NOMO-1 (cell line): ENCODE data around the gene ODAD3.
A peak's percentile ranks its signal among the peaks of the same experiment; 100 is the strongest.
"Not testable (repeated sequence)": the region's sequence is repeated elsewhere in the genome, so short reads cannot be mapped to it uniquely, and the experiment has no call there.

Experiments used
- DNase-seq, 2 experiments: peaks; one replicate each; lab custom pipeline; 2025; ENCODE audit not compliant: unreplicated experiment in 2 of 2; lab: John Stamatoyannopoulos, UW

ODAD3 gene

DNA sequence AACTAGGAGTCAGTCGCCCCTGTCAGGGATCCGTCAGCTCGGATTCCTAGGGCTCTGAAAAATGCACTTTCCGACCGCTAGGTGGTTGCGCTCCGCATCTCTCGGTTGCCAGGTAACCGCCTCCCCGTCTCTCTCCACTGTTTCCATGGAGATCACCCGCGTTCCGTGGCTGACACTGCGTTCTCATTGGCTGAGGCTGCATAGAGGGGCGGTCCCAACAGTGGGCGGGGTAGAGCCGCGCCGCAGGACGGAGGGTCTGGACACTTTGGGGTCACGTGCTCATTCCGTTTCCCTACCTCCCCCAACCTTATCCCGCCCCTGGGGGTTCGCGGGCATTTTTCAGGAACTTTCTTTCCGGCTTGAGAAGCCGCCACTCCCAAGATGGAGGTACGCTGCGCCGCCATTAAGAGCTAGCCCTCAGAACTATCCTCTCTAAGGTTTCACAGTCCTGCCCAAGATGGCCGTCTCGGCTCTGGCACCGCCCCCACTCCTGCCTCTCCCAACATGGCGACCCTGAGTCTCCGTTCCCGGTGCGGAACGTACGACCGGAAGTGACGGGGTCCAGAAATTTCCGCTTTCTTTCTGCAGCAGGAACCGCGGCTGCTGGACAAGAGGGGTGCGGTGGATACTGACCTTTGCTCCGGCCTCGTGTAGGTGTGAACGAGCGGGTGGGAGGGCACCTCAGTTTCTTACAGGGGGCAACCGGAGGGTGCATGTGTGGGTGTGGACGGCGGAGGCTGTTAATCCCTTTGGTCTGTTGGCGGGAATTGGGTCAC is at the start of gene ODAD3, which contains the start of gene PRKCSH:
ODAD3 (minus strand) TSS at position 65 of the 776 bp plus-strand sequence. CDS start 105 bp downstream, outside the sequence.
PRKCSH (plus strand) TSS at position 579 of the 776 bp plus-strand sequence. CDS start 483 bp downstream, outside the sequence.
- DNase-seq = peak; percentile 99 to 100

DNA sequence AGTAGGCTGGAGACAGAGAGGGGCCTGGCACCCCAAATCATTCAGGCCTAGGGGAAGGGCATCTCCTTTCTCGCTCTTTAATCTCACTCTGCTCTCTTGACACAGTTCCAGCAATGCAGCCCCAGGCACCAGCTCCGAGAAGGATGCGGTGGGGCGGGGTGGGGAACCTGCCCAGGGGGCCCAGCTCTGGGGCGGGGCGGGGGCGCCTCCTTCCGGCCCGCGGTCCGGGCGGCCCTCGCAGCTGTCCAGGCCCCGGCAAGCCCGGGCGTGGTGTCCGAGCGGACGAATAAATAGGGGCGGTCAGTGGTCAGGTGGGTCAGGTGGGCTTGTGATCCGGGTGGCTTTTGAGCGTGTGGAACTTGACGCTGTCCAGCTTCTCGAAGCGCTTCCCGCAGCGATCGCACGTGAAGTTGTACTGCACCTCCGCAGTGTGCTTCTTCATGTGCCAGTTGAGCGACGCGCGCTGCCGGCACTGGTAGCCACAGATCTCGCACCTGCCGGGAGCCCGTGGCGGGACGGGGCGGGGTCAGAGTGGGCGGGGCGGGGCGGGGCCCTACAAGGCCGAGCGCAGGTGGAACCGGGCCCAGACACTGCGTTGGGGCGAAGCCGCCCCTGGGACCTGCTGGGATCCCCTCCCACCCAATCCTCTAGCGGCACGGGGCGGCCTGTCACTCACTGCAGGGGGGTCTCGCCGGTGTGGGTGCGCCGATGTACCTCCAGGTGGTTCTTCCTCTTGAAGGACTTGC is 48.6 kb upstream of the ODAD3 start:
- DNase-seq = no peak

DNA sequence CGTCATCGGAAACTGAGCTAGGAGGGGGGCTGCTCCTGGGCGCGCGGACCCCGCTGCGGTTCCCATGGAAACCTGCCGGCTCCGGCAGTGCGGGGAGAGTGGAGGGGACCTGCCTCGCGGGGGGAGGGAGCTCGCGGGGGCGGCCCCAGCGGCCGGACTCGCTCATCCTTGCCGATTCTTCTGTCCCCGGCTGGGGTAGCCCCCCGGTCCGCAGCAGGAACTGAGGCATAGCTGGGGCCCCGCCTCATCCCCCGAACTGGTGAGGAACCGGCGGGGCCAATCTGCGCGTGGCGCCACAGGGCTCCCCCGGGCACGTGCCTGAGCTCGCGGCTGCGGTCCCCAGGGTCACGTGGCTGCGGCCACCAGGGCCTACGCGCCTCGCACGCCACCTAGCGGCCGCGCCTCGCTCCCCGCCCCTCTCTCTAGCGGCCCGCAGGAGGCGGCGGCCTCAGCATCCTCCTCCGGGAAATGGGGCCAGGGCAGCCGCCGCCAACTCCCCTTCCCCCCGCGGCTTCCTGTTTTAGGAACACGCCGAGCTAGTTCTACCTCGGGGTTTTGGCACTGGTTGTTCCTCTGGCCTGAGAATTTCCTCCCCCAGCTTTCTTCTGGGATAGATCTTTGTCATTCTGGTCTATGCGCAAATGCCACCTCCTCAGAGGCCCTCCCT is 47.6 kb upstream of the ODAD3 start:
- peak; percentile 86 to 96 for DNase-seq

DNA sequence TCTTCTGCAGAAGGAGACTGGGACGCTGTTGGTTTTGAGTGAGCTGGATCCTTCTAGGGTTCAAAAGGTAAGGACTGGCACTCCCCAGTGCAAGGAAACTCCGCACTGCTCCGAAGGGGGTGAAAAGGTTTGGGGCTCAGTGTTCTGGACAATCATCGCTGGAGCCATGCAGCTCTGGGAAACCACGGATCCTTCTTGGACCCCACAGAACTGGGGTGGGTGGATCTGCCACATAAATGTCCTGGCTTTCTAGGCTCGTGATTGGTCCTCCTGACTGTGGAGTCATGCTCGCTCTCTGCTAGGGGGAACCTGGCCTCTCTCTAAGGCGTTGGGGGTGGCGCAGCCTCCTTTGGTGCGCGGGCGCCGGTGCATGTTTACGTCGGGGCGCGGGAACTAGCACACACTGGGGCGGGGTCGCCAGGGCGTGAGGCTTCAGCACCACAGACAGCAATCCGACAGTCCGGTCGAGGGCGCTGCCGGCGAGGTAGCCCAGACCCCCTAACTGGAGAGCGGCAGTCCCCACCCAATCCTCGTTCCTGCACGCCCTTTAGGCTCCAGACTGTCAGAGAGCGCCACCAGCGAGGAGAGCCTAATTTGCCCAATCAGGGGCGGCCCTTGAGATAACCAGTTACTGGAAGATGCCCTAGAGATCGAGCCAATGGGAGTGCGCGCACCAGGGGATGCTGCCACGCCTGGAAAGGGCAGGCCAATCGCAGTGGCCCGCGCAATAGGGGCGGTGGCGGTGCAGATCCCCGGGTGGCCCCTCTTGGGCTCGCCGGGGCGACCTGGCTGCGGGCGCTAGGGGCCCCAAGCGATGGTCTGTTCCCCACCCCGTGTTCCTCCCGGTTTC is 46.8 kb upstream of the ODAD3 start:
- peak; percentile 93 to 94 for DNase-seq

DNA sequence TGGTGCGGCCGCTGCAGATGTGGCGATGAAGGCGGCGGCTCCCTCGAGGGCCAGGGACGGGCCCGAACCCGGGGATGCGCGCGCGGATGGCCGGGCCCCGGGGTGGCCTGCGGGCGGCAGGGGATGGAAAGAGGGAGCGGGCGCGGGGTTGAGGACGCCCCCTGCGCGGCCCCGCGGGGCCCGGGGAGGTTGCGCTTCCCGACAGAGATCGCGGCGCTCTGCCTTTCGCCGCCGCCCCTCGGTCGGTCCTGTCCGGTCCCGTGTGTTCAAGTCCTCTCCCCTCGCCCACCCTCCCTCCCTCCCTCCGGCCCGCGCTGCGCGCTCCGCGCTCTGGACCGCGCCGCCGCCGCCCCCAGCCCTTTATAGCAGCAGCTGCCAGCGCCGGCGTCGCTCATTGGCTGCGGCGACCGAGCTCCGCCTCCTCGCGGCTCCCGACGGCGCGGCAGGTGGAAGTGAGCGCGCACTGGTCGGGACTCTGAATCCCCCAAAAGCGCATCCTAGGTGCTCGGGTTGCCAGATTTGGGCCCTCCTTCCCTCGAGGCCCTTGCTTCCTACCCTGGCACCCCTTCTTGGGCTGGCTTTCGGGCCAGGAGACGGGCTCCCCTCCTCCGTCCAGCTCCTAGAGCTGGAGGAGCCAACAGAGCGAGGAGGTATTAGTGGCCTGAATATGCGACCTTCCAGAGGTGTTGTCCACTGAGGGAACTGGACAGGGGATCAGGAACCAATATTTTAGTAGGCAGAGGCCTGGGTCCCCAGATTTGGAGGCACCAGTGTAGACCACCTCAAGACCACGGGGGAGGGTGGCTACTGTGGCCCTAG is 46.0 kb upstream of the ODAD3 start, which contains the start of gene ELAVL3:
ELAVL3 (minus strand) TSS at position 332 of the 819 bp plus-strand sequence. CDS start 438 bp downstream, outside the sequence.
- no peak for DNase-seq

DNA sequence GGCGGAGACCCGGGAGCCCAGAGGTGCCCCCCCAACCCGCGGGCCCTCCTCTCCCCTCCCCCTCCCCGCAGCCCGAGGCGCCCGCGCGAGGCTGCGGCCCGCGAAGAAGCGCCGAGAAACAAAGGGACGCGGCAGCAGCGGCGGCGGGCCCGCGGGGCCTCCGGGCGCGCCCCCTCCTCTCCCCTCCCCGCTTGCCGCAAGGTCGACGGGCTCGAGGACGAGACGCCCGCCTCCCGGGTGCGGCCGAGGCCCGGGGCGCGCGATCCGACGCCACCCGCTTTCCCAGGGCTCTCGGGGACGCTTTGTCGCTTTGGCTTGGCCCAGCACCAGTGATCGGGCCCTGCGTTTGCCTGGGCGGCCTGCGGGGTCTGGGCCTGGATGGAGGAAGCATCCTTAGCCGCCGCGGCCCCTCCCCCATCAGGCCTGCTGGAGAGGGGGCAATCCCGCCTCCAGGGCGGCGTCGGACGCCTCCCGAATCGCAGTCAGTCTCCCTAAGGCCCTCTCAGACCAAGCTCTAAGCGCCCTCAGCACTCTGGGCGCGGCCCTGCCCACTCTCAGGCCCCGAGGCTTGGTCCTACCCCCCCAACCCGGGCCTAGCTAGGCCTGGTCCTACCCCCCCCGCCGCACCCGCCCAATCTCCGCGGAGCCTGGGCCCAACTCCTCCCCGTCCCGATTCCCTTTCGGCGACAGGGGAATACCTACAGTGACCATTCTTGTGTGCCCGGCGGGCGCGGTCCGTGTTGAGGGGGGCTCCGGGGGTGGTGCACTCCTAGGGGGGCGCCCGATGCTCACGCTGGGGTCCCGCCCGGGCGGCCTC is 45.2 kb upstream of the ODAD3 start:
- DNase-seq = no peak

DNA sequence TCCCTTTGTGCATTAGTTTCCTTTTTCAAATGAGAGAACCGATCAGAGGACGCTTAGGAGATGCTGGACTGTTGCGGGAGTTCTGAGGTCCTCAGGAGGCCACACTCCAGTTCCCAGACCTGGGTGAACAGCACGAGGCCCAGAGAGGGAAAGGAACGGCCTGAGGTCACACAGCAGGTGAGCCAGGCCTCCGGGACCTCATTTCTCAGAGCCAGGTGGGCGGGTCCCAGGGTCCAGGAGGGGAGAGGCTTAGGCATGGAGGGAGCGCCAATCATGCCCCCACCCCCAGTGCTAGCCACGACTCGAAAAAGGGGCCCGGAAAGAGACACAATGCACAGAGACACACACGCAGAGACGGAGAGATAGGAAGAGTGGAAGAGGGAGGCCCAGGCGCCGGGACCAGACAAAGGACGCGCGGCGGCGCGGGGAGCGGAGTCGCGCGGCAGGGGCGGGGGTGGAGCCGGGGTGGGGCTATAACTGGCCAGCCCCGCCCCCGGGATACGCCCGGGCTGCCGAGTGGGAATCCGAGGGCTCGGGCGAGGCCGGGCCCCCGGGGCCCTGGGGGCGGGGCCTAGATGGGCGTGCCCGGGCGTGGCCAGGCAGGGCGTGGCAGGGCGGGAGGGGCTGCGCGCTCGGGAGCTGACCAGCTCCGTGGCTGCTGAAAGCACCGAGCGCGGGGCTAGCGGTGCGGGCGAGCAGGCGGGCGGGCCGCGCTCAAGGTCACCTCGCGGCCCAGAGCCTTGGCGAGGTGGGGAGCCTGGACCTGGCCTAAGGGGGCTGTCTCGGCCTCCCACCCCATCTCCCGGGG is 44.4 kb upstream of the ODAD3 start:
- peak; percentile 11 to 48 for DNase-seq

DNA sequence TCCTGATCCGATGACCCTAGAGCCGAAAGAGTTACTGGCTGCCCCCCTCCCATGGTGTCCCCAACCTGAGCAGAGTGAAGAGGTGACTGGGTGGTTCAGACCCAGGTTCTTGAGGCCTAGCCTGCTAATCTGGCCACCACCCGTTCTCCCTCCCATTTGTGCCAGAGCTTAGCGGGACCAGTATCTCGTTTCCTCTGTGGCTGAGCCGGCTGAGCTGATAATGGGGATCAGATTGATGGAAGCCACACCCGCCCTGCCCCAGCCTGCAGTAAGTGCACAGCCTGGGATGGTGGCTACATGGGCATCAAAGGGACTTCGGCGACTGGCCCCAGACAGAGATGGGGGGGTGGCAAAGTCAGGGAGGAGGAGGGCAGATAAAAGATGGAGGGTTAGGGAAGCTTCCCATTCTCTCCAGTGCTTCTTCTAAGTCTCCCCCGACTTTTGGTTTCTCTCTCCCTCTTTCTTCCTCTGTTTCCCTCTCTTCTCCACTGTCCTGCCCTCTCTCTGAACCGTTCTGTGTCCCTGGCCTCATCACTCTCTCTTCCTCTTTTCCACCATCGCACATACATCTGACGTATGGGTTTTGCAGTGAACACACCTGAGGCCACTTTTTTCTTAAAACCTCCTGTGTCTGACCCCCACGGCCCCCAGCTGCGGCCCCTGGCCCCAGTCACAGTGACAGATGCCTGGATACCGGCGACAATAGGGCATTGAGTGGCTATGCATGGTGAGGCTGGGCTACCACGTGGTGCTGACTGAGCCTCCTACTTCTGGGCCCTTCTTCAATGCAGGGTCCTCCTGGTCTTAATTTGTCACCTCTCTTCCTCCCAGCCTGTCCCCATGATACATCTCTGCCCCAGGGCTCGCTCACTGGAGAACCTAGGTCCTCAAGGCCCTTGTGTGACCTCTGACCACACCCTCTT is 43.5 kb upstream of the ODAD3 start:
- peak in 1 of 2 experiments; percentile 34 for DNase-seq

DNA sequence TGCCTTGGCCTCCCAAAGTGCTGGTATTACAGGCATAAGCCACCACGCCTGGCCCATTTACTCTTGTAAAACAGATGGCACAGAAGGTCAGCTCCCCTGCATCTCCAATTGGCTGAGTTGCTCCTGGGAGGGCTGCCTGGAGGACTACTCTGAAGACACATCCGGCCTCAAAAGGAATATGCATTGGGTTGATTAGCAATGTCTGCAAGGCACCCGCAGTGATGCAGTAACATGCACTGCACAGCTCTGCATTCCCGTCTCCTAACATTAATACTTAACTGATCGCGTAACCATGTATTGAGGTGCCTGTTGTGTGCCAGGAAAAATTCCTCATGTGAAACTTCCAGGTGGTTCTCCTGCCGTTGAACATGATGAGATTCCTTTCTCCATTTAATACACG is 40.9 kb upstream of the ODAD3 start:
- no peak for DNase-seq

DNA sequence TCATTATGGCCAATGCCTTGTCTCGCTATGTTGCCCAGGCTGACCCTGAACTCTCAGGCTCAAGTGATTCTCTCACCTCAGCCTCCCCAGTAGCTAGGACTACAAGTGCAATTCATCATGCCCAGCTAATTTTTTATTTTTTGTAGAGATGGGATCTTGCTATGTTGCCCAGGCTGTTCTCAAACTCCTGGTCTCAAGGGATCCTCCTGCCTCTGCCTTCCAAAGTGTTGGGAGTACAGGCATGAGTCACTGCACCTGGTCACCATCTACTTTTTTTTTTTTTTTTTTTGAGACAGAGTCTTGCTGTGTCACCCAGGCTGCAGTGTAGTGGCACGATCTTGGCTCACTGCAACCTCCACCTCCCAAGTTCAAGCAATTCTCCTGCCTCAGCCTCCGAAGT is 40.4 kb upstream of the ODAD3 start:
- not testable (repeated sequence) for DNase-seq

DNA sequence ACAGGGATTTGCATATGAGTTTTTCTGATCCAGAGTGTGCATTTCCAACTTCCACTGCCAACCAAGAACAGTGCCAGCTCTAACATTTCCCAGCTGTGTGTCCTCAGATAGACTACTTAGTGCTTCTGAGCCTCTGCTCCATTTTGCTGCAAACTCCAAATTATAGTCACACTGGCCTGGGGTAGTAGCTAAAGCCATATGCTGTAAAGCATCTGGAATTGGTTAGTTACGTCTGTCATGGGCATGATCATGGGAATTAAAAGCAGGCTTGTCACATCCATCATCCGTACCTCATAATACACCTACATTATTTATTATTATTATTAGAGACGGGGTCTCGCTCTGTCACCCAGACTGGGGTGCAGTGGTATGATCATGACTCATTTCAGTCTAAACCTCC is 38.8 kb upstream of the ODAD3 start:
- DNase-seq = no peak

DNA sequence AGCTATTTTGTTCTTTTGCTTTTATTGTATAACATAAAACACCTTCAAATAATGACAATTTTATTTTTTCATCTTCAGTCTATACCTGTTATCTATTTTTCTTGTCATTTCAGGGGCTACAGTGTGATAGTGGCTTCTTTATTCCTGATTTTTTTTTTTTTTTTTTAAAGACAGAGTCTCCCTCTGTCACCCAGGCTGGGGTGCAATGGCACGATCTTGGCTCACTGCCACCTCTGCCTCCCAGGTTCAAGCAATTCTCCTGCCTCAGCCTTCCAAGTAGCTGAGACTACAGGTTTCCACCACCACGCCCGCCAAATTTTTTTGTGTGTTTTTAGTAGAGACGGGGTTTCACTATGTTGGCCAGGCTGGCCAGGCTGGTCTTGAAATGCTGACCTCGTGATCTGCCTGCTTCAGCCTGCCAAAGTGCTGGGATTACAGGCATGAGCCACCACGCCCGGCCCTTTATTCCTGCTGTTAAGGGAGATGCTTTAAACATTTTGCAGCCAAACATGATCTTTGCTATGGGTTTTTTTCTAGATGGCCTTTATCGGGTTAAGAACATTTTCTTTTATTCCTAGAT is 33.4 kb upstream of the ODAD3 start:
- DNase-seq = not testable (repeated sequence)

DNA sequence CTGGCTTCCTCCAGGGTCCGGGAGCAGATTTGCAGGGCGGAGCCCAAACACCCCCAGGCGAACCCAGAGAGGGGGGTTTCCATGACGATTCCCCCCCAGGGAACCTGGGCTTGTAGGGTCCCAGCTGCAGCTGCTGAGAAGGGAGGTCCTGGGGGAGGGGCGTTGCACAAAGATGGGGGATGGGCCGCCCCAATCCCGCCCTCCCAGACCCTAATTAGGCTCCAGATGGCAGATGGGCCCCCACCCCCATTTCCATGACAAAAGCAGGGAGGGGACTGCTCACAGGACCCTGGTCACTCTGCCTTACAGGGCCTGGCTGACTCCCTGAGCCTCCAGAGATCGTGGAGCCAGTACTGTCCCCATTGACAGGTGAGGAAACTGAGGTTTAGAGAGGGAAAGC is 30.7 kb upstream of the ODAD3 start:
- DNase-seq = no peak

DNA sequence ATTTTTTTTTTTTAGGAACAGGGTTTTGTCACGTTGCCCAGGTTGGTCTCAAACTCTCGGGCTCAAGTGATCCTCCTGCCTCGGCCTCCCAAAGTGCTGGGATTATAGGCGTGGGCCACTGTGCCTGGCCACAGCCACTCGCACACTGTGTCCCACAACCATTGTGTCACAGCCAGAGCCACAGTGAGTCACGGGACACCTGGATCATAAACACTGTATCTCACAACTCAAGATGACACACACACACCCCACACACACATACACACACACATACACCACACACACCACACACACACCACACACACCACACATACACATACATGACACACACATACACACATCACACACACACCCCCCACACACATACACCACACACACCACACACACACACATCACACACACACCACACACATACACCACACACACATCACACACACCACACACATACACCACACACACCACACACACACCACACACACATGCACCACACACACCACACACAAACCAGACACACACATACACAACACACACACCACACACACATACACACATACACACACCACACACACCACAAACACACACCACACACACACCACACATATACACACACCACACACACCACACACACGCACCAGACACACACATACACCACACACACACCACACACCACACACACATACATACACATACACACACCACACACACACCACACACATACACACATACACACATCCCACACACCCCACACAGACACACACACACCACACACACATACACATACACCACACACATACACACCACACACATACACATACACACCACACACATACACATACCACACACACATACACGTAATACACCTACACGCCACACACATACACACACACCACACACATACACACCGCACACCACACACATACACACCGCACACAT is 29.7 kb upstream of the ODAD3 start:
- DNase-seq = no peak

DNA sequence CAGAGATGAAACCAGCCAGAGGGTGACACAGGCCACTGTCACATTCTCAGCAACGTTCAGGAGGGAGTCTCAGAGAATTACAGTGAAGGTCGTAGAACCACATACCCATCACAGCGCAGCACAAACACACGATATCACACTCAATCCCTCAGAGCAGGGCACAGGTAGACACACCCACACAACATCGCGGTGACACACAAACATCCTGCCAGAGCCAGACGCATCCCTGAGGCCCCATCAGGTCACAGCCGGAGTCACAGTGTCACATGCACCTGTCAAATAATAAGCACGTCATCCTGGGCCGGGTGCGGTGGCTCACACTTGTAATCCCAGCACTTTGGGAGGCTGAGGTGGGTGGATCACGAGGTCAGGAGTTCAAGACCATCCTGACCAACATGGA is 28.5 kb upstream of the ODAD3 start:
- no peak for DNase-seq
